GM19193 (cell line): ENCODE results near the gene FBXW4.

Source experiments
- POLR2A ChIP-seq: IDR thresholded peaks from 4 replicates; pipeline ENCODE4 v1.6.1; 2011; ENCODE audit not compliant: insufficient read depth, insufficient read length; ENCODE audit errors: extremely low read depth

The FBXW4 gene

GRCh38 chr10:101672536-101672935 lies 22.4 kb downstream of the FBXW4 start:
- no peak for TF ChIP-seq POLR2A

GRCh38 chr10:101671453-101671852 lies 23.5 kb downstream of the FBXW4 start:
- no peak for TF ChIP-seq POLR2A

DNA sequence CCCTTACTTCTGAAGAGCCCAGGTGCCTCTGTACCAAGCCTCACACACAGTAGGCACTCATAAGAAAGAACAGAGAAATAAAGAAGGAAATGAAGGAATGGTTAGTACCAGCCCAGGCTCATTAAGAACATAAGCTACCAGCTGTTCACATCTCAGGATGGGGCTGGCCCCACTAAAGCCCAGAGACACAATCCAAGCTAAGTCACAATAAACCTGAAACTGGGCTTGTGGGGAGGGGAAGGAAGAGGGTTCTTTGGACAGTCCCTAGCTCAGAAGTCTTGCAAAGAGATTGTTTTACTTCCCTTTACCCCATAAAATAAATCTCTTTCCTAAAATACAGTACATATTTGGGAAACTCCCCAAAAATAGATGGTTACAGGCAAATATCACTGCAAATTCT lies 24.3 kb downstream of the FBXW4 start:
- no peak for TF ChIP-seq POLR2A

GRCh38 chr10:101669181-101669580 lies 25.8 kb downstream of the FBXW4 start:
- TF ChIP-seq POLR2A = no peak

- TF ChIP-seq POLR2A = no peak
These were observed 26.4 kb downstream of the FBXW4 start for GRCh38 chr10:101668566-101668965.

DNA sequence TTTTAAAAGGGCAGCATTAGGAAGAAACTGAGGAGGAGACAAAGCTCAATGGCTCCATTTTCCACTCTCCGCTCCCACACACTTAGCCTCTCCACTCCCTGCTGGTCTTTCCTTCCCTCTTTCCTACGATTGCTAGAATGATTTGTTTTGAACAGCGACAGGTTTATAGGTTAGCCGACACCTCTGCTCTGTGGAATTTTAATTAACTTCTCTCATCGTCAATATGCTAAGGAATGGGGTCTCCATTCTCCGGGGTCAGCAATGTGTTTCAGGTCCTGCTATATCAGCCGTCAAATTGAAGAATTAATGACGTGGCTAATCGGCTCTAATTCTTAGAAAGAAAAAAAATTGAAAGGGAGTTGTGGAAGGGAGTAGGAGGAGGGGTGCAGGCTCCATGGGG lies 28.9 kb downstream of the FBXW4 start:
- no peak for TF ChIP-seq POLR2A

- TF ChIP-seq POLR2A = no peak
These were observed 31.9 kb downstream of the FBXW4 start for GRCh38 chr10:101663097-101663496.

GRCh38 chr10:101660256-101660655 lies 34.7 kb downstream of the FBXW4 start:
- no peak for TF ChIP-seq POLR2A

DNA sequence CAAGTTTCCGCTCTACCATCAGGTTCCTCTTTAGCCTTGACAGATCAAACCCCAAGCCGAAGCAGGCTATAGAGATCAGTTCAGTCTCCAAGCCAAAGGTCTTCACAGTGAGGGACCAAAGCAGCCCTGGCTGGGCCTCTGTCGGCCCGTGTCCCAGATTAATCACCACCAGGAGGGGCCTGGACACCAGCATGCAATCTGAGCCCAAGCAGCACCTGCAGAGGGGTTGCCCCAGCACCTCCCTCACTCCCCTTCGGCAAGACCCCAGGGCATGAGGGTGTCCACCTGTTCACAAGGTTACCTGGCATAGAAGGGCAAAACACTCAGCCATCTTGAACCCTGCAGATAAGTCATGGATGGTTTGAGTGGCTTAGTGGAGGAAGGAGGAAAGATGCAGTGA lies 36.0 kb downstream of the FBXW4 start:
- TF ChIP-seq POLR2A = no peak

DNA sequence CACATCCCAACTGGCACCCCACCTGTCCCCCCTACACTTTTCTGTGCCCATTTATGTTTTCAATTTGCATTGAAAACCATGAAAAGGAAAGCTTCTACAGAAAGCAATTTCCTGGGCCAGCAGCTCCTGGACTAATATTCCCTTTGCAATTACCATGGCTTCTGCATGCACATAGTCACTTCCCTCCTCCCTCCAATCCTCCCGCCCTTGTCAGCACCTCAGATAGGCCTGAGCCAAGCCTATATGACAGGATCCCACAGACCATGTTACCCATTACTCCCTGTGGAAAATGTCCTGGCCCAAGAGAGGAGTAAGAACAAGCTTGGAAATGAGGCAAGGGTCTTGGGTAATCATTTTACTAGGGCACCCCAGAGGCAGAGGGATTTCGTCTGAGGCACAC lies 38.1 kb downstream of the FBXW4 start:
- TF ChIP-seq POLR2A = no peak

DNA sequence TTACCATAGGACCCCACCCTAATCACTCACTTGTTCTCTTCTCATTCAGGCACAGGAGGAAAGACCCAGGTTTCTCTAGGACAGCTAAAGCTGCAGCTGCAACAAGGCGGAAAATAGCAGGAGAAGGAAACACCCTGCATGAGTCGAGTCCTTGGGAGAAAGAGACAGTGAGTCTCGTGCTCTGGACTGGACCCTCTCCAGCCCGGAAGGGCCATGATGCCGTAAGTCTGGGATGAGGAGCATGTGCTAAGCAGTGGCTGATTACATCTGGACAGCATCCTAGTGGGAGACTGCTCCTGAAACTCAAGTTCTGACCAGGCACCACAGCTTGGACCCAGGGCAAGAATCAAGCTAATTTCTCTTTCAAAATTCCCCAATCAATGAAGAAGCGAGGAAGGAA lies 39.4 kb downstream of the FBXW4 start:
- TF ChIP-seq POLR2A = no peak

DNA sequence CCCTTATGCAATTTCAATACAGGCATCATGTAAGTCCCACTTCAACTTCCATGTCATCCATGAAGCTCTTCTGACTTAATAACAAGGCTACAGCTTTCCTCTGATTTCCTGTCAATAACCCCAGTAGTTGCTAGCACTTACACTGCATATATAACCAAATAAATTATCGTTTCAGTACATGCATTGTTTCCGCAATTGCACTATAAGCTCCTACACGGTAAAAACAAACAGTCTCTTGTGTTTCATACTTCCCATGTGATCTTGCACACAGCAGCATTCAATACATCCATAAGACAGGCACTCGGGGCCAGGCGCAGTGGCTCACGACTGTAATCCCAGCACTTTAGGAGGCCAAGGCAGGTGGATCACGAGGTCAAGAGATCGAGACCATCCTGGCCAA lies 41.4 kb downstream of the FBXW4 start:
- TF ChIP-seq POLR2A = no peak

DNA sequence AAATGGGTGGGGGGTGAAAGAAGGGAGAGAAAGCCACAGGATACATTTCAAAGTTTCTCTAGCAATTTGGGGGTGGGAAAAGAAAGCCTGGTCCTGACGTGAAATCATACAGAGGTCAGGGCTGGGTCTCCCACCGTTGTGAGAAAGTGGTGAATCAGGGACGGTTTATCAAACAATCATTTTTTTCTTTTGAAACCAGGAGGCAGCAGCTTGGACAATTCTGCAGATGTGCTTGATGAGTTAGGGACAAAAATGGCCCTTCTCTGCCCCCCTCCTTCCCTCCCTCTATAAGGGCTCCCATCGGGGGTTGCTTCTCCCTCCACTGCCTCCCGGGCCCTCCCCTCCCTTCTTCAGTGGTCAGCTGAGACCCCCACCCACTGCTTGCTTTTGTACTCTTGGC lies 43.6 kb downstream of the FBXW4 start:
- TF ChIP-seq POLR2A = no peak

- TF ChIP-seq POLR2A = no peak
These were observed 44.1 kb downstream of the FBXW4 start for GRCh38 chr10:101650863-101651262.

- no peak for TF ChIP-seq POLR2A
These were observed 45.4 kb downstream of the FBXW4 start for GRCh38 chr10:101649525-101650085.

- no peak for TF ChIP-seq POLR2A
These were observed 47.7 kb downstream of the FBXW4 start for GRCh38 chr10:101647255-101647654.

GRCh38 chr10:101646364-101646763 lies 48.6 kb downstream of the FBXW4 start:
- no peak for TF ChIP-seq POLR2A
